Naive thymus-derived CD4-positive, alpha-beta T cell (primary cell): ENCODE data around the gene CIDEB. TPM values are rescaled to one million over a fixed set of nuclear protein-coding genes. Genes with fewer than 3 reads are reported as not detected.

Experiments
- ATAC-seq: fragments of 150-1000 bp; cut with Tn5 transposase; 2 replicates; pipeline ENCODE4 v1.10.0; 2021; ENCODE audit warnings: mild to moderate bottlenecking, moderate library complexity
- CTCF ChIA-PET: fragments of 350-600 bp; sonication (Branson Sonifier 250); formaldehyde crosslinking; loops from one replicate; lab custom pipeline; 2021; ENCODE audit warnings: antibody characterized with exemption; lab: Charles Lee
- POLR2A ChIA-PET: fragments of 350-600 bp; sonication (Branson Sonifier 250); formaldehyde crosslinking; loops from one replicate; lab custom pipeline; 2021; ENCODE audit warnings: antibody characterized with exemption, inconsistent platforms; lab: Charles Lee
- DNase-seq, 9 donors: peaks; one replicate each; pipeline versions ENCODE4 v3.0.0 to v3.0.0-alpha.2; 2020 to 2022; ENCODE audit warnings: mixed read lengths in 1 of 9
- H3K27ac ChIP-seq: one replicate; pipeline ENCODE4 v1.7.0; 2013; ENCODE audit warnings: mild to moderate bottlenecking, low read depth, low read length, moderate library complexity
- H3K27me3 ChIP-seq, 2 donors: one replicate each; pipeline ENCODE4 v1.7.0; 2013; ENCODE audit warnings: low read length in 2 of 2, mild to moderate bottlenecking in 2 of 2, moderate library complexity in 2 of 2; ENCODE audit not compliant: control insufficient read depth in 2 of 2, insufficient read depth in 2 of 2
- H3K36me3 ChIP-seq, 3 experiments: 1 replicate in 2 of 3; 2 replicates in 1 of 3; pipeline ENCODE4 v1.7.0; 2013; ENCODE audit warnings: low read length in 3 of 3, mild to moderate bottlenecking in 3 of 3, moderate library complexity in 1 of 3; ENCODE audit not compliant: insufficient read depth in 3 of 3, control insufficient read depth in 2 of 3
- H3K4me1 ChIP-seq, 2 donors: one replicate each; pipeline ENCODE4 v1.7.0; 2013; ENCODE audit warnings: low read length in 2 of 2, mild to moderate bottlenecking in 2 of 2, moderate library complexity in 1 of 2; ENCODE audit not compliant: control insufficient read depth in 2 of 2, insufficient read depth in 2 of 2
- H3K4me3 ChIP-seq: 2 replicates; pipeline ENCODE4 v1.7.0; 2013; ENCODE audit warnings: mild to moderate bottlenecking, low read length
- H3K9me3 ChIP-seq, 3 experiments: 1 replicate in 2 of 3; 2 replicates in 1 of 3; pipeline ENCODE4 v1.7.0; 2013; ENCODE audit warnings: low read length in 3 of 3; ENCODE audit not compliant: control insufficient read depth in 2 of 3
- H3K27ac Mint-ChIP-seq, 9 donors: one replicate each; pipeline ENCODE4 v1.8.0; 2020 to 2022; ENCODE audit warnings: mixed read lengths in 9 of 9, mild to moderate bottlenecking in 8 of 9, moderate library complexity in 5 of 9, inconsistent platforms in 2 of 9
- H3K27me3 Mint-ChIP-seq, 5 donors: one replicate each; pipeline ENCODE4 v1.8.0; 2021 to 2022; ENCODE audit warnings: mixed read lengths in 5 of 5, mild to moderate bottlenecking in 1 of 5
- H3K36me3 Mint-ChIP-seq, 5 donors: one replicate each; pipeline ENCODE4 v1.8.0; 2020 to 2022; ENCODE audit warnings: mixed read lengths in 5 of 5, mild to moderate bottlenecking in 3 of 5, inconsistent platforms in 1 of 5
- H3K4me1 Mint-ChIP-seq, 7 donors: one replicate each; pipeline ENCODE4 v1.8.0; 2020 to 2022; ENCODE audit warnings: mixed read lengths in 7 of 7, mild to moderate bottlenecking in 3 of 7, inconsistent platforms in 1 of 7
- H3K4me3 Mint-ChIP-seq, 10 donors: one replicate each; pipeline ENCODE4 v1.8.0; 2020 to 2022; ENCODE audit warnings: mild to moderate bottlenecking in 10 of 10, mixed read lengths in 10 of 10, moderate library complexity in 6 of 10, inconsistent platforms in 2 of 10
- H3K9me3 Mint-ChIP-seq, 11 donors: one replicate each; pipeline ENCODE4 v1.8.0; 2020 to 2022; ENCODE audit warnings: mixed read lengths in 11 of 11, mild to moderate bottlenecking in 4 of 11, inconsistent platforms in 1 of 11, moderate library complexity in 1 of 11
- intact Hi-C, 2 donors: fragments of 100-400 bp; cut with micrococcal nuclease; formaldehyde crosslinking; loops; one replicate each; pipeline ENCODE4 v1.15.1; 2023
- polyA plus RNA-seq, 2 donors: library from polyadenylated mRNA; unstranded; fragments of 300-500 nt; fragmentation: Illumina TruSeq; gene quantifications; one replicate each; pipeline ENCODE4 v1.2.3, GENCODE V29; 2021
- total RNA-seq, 6 experiments: library from RNA in 5 of 6; stranded (reverse) in 5 of 6; gene quantifications; 1 replicate in 5 of 6; 2 replicates in 1 of 6; pipeline ENCODE4 v1.2.3 and lab custom pipeline; 2021 to 2026

The CIDEB gene
- total and polyA plus RNA-seq, 7 experiments from 2014 or later, result 16.4 to 31.5 (median 19.3) TPM

GRCh38 chr14:24291446-24292117, 16.2 kb downstream of the CIDEB start:
- Histone ChIP-seq H3K27me3 (no peaks in the 10 kb centered on the region), H3K36me3 (peaks cover 13 to 49% (median 14%) of the 10 kb centered on the region in 3 experiments), H3K4me3 (no peak overlapping the region), H3K27ac (no peak overlapping the region), H3K9me3 (no peaks in the 10 kb centered on the region), H3K4me1 (peaks cover 0 to under 1% of the 10 kb centered on the region in 2 donors)
- intact Hi-C loops, result no loop called here
- no peak overlapping the region for H3K4me3 Mint-ChIP-seq
- peaks cover 0 to 2% (median 0%) of the 10 kb centered on the region in 11 donors for H3K9me3 Mint-ChIP-seq
- DNase-seq (no peak), ATAC-seq (no peak)
- peaks cover 0 to 40% (median 23%) of the 10 kb centered on the region in 5 donors for H3K36me3 Mint-ChIP-seq
- H3K4me1 Mint-ChIP-seq, result peaks cover 7 to 27% (median 11%) of the 10 kb centered on the region in 7 donors
- POLR2A ChIA-PET, result interaction anchor here (0.6 to 4.2 kb wide), 4 partner anchors 8 to 258 kb away, joined by 3 to 21 read pairs (median 6); partner anchors contain the start of genes DHRS1, NOP9 and TINF2
- CTCF ChIA-PET, result interaction anchor here (0.6 to 2.1 kb wide), 3 partner anchors 48 to 244 kb away, joined by 3 to 13 read pairs (median 8); partner anchors contain the start of gene TINF2
- no peak overlapping the region for H3K27ac Mint-ChIP-seq
- no peaks in the 10 kb centered on the region for H3K27me3 Mint-ChIP-seq

DNA sequence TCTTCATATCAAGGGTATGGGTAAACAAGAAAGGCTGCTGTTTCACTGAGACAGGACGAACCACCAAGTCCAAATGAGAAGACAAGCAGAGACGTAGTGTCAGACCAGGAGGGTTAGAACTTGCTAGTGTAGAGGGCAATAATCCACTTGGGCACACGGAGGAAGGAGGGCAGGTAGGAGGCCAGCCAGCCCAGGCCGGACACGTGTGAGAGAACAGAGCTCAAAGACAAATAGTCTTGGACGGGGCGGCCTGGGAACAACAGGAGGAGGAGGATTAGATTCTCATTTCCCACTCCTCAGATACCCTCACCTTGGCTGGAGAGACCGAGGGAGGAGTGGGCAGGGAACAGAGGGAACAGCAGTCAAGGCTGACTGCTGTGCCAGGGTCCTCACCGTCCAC, 17.0 kb downstream of the CIDEB start:
- H3K4me1 ChIP-seq, result no peaks in the 10 kb centered on the region
- Mint-ChIP-seq H3K27ac (peak overlapping the region in 3 of 9 donors; percentile 4 to 59 (median 33)), H3K27me3 (peaks cover 0 to 2% (median 0%) of the 10 kb centered on the region in 5 donors), H3K36me3 (peaks cover 0 to 35% (median 17%) of the 10 kb centered on the region in 5 donors), H3K4me3 (no peak overlapping the region), H3K4me1 (peaks cover under 1 to 19% (median 5%) of the 10 kb centered on the region in 7 donors), H3K9me3 (peaks cover 0 to 2% (median 0%) of the 10 kb centered on the region in 11 donors)
- H3K36me3 ChIP-seq, result peaks cover 9 to 42% (median 9%) of the 10 kb centered on the region in 3 experiments
- no peak for ATAC-seq
- H3K27ac ChIP-seq, result no peak overlapping the region
- CTCF ChIA-PET, result interaction anchor here (1.1 to 2.1 kb wide), 3 partner anchors 17 to 47 kb away, joined by 3 to 8 read pairs (median 7); partner anchors contain the start of genes CIDEB and TINF2
- H3K9me3 ChIP-seq, result no peaks in the 10 kb centered on the region
- no peak overlapping the region for H3K4me3 ChIP-seq
- no peak for DNase-seq
- intact Hi-C loops, result no loop called here
- POLR2A ChIA-PET, result interaction anchor here (0.7 to 4.2 kb wide), 7 partner anchors 9 to 105 kb away, joined by 3 to 21 read pairs (median 4); partner anchors contain the start of genes DHRS1, NOP9, RABGGTA and TINF2
- H3K27me3 ChIP-seq, result no peaks in the 10 kb centered on the region

DNA sequence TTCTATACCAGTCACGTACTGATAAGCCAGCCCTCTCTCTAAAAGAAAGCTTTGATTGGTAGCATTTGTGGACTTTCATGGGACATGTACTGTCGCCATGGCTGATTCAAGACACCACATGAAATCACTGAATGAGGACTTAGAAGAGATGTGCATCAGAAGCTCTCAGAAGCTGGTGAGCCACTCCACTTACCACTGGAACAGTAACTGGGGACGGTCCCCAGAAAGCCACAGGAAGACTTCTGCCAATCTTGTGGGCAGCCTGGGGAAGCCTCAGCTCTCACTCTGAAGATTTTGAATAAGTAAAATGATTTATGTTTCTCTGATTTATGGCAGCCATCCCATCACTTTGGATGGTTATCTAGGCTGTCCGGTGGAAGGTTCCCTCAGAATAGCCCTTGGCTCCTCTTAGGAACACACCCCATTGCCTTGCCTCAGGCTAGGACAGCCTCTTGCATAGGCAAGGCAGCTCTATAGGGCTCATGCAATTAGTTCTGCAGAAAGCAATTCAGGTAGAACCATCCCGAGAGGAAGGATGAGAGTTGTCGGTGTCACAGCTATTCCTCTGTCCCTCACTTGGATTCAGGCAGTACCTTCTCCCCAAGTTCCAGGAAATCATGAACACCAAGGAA, 18.0 kb downstream of the CIDEB start:
- ChIA-PET POLR2A (interaction anchor here (0.8 to 4.2 kb wide), 8 partner anchors 10 to 83 kb away, joined by 3 to 21 read pairs (median 4); partner anchors contain the start of genes DHRS1, NOP9, RABGGTA and TINF2), CTCF (interaction anchor here (0.6 to 2.1 kb wide), 8 partner anchors 10 to 46 kb away, joined by 3 to 8 read pairs (median 4); partner anchors contain the start of genes CIDEB, DHRS1, NOP9 and TINF2)
- Mint-ChIP-seq H3K27me3 (peaks cover 0 to 2% (median 0%) of the 10 kb centered on the region in 5 donors), H3K9me3 (peaks cover 0 to 2% (median 0%) of the 10 kb centered on the region in 11 donors), H3K4me1 (peaks cover 0 to 17% (median 3%) of the 10 kb centered on the region in 7 donors), H3K4me3 (no peak overlapping the region), H3K36me3 (peaks cover 0 to 28% (median 12%) of the 10 kb centered on the region in 5 donors), H3K27ac (peak overlapping the region in 1 of 9 donors; percentile 28)
- intact Hi-C loops, result no loop called here
- peak in 1 of 9 donors; percentile 62 for DNase-seq
- Histone ChIP-seq H3K4me3 (no peak overlapping the region), H3K9me3 (no peaks in the 10 kb centered on the region), H3K4me1 (no peaks in the 10 kb centered on the region), H3K27me3 (no peaks in the 10 kb centered on the region), H3K27ac (no peak overlapping the region), H3K36me3 (peaks cover 0 to 38% (median 5%) of the 10 kb centered on the region in 3 experiments)
- ATAC-seq, result peak; percentile 63

- H3K36me3 Mint-ChIP-seq, result peaks cover 0 to 20% (median 10%) of the 10 kb centered on the region in 5 donors
- no peak overlapping the region for H3K4me3 ChIP-seq
- POLR2A ChIA-PET, result no interaction called here
- no peaks in the 10 kb centered on the region for H3K27me3 ChIP-seq
- H3K36me3 ChIP-seq, result peaks cover 0 to 28% (median 5%) of the 10 kb centered on the region in 3 experiments
- DNase-seq (no peak), ATAC-seq (no peak)
- peaks cover 0 to 2% (median 0%) of the 10 kb centered on the region in 5 donors for H3K27me3 Mint-ChIP-seq
- peaks cover 0 to 17% (median 3%) of the 10 kb centered on the region in 7 donors for H3K4me1 Mint-ChIP-seq
- CTCF ChIA-PET, result interaction anchor here (1.2 kb wide), 1 partner anchor 44 kb away, joined by 5 read pairs; the partner anchor contains the start of gene TINF2
- no peak overlapping the region for H3K4me3 Mint-ChIP-seq
- H3K27ac Mint-ChIP-seq, result peak overlapping the region in 1 of 9 donors; percentile 32
- H3K9me3 Mint-ChIP-seq, result no peaks in the 10 kb centered on the region
- H3K27ac ChIP-seq, result no peak overlapping the region
- no peaks in the 10 kb centered on the region for H3K9me3 ChIP-seq
- no peaks in the 10 kb centered on the region for H3K4me1 ChIP-seq
- intact Hi-C loops, result no loop called here
Observed at GRCh38 chr14:24286996-24287395, 20.8 kb downstream of the CIDEB start.

GRCh38 chr14:24285351-24285750, 22.4 kb downstream of the CIDEB start:
- ATAC-seq, result no peak
- H3K36me3 Mint-ChIP-seq, result peaks cover 0 to 5% (median 2%) of the 10 kb centered on the region in 5 donors
- H3K27me3 ChIP-seq, result no peaks in the 10 kb centered on the region
- H3K4me3 Mint-ChIP-seq, result no peak overlapping the region
- peaks cover 2 to 18% (median 4%) of the 10 kb centered on the region in 7 donors for H3K4me1 Mint-ChIP-seq
- no peaks in the 10 kb centered on the region for H3K9me3 ChIP-seq
- peaks cover 0 to 2% (median 0%) of the 10 kb centered on the region in 5 donors for H3K27me3 Mint-ChIP-seq
- H3K27ac ChIP-seq, result no peak overlapping the region
- peak overlapping the region in 3 of 9 donors; percentile 2 to 88 (median 28) for H3K27ac Mint-ChIP-seq
- intact Hi-C loops, result no loop called here
- DNase-seq, result no peak
- no peaks in the 10 kb centered on the region for H3K9me3 Mint-ChIP-seq
- POLR2A ChIA-PET, result no interaction called here
- CTCF ChIA-PET, result no interaction called here
- no peak overlapping the region for H3K4me3 ChIP-seq
- H3K4me1 ChIP-seq, result no peaks in the 10 kb centered on the region
- H3K36me3 ChIP-seq, result peaks cover 0 to 12% (median 0%) of the 10 kb centered on the region in 3 experiments

- H3K36me3 ChIP-seq, result peaks cover 0 to 4% (median 0%) of the 10 kb centered on the region in 3 experiments
- DNase-seq (no peak), ATAC-seq (no peak)
- no peaks in the 10 kb centered on the region for H3K27me3 ChIP-seq
- CTCF ChIA-PET, result interaction anchor here (1.9 kb wide), 1 partner anchor 13 kb away, joined by 6 read pairs; no protein-coding TSS in a partner anchor
- H3K27me3 Mint-ChIP-seq, result peaks cover 0 to 2% (median 0%) of the 10 kb centered on the region in 5 donors
- H3K27ac Mint-ChIP-seq, result peak overlapping the region in 1 of 9 donors; percentile 88
- H3K9me3 ChIP-seq, result no peaks in the 10 kb centered on the region
- no peaks in the 10 kb centered on the region for H3K9me3 Mint-ChIP-seq
- intact Hi-C loops, result no loop called here
- H3K4me3 Mint-ChIP-seq, result no peak overlapping the region
- H3K4me1 Mint-ChIP-seq, result peaks cover 10 to 16% (median 12%) of the 10 kb centered on the region in 7 donors
- H3K27ac ChIP-seq, result no peak overlapping the region
- peaks cover 1 to 5% of the 10 kb centered on the region in 2 donors for H3K4me1 ChIP-seq
- POLR2A ChIA-PET, result no interaction called here
- peaks cover 0 to 1% (median 0%) of the 10 kb centered on the region in 5 donors for H3K36me3 Mint-ChIP-seq
- no peak overlapping the region for H3K4me3 ChIP-seq
Observed at GRCh38 chr14:24284501-24285035, 23.2 kb downstream of the CIDEB start.
